Breast epithelium (tissue), 3 donors: ENCODE results near the gene PRR12.

Experiments
- POLR2A ChIP-seq: fragments of 450-650 bp; IDR thresholded peaks from one replicate; pipeline ENCODE4 v1.6.1; 2016; ENCODE audit warnings: antibody characterized with exemption, mild to moderate bottlenecking, moderate library complexity
- POLR2AphosphoS5 ChIP-seq, 3 donors: sonication (generic); formaldehyde crosslinking; IDR thresholded peaks; one replicate each; pipeline ENCODE4 v1.6.1; 2017; ENCODE audit warnings: antibody characterized with exemption in 3 of 3
- TF ChIP-seq, protein P1 (sequence below), 3 donors: fragments of 450-650 bp; IDR thresholded peaks; one replicate each; pipeline ENCODE4 v1.5.1; 2016 to 2017; ENCODE audit warnings: antibody characterized with exemption in 3 of 3, mild to moderate bottlenecking in 3 of 3, moderate library complexity in 3 of 3

DNA sequence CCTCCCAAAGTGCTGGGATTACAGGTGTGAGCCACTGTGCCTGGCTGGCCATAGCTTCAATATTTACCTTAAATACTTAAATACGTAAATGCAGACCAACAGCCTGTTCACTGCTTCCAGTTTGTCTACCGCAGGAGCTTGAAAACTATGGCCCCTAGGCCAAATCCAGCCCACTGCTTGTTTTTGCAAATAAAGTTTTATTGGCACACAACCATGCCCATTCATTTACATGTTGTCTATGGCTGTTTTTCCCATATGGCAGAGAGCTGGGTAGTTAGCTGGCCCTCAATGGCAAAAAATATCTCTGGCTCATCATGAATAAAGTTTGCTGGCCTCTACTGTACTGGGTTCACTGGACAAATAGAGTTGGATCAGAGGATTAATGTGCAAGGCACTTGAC lies 11.8 kb downstream of the PRR12 start:
- TF ChIP-seq, protein P1, sequence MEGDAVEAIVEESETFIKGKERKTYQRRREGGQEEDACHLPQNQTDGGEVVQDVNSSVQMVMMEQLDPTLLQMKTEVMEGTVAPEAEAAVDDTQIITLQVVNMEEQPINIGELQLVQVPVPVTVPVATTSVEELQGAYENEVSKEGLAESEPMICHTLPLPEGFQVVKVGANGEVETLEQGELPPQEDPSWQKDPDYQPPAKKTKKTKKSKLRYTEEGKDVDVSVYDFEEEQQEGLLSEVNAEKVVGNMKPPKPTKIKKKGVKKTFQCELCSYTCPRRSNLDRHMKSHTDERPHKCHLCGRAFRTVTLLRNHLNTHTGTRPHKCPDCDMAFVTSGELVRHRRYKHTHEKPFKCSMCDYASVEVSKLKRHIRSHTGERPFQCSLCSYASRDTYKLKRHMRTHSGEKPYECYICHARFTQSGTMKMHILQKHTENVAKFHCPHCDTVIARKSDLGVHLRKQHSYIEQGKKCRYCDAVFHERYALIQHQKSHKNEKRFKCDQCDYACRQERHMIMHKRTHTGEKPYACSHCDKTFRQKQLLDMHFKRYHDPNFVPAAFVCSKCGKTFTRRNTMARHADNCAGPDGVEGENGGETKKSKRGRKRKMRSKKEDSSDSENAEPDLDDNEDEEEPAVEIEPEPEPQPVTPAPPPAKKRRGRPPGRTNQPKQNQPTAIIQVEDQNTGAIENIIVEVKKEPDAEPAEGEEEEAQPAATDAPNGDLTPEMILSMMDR (IDR thresholded peaks at IDR 0.05) = no peak
- TF ChIP-seq POLR2A (no peak), POLR2AphosphoS5 (IDR thresholded peaks at IDR 0.05) (no peak)
